Measurements from ENCODE around the gene RAB15. TPM values are rescaled to one million over a fixed set of nuclear protein-coding genes. Genes with fewer than 3 reads are reported as not detected.

The RAB15 gene
- polyA plus RNA-seq, 6 donors from 2014 or later: 0.25 to 1.9 (median 0.94) TPM

DNA sequence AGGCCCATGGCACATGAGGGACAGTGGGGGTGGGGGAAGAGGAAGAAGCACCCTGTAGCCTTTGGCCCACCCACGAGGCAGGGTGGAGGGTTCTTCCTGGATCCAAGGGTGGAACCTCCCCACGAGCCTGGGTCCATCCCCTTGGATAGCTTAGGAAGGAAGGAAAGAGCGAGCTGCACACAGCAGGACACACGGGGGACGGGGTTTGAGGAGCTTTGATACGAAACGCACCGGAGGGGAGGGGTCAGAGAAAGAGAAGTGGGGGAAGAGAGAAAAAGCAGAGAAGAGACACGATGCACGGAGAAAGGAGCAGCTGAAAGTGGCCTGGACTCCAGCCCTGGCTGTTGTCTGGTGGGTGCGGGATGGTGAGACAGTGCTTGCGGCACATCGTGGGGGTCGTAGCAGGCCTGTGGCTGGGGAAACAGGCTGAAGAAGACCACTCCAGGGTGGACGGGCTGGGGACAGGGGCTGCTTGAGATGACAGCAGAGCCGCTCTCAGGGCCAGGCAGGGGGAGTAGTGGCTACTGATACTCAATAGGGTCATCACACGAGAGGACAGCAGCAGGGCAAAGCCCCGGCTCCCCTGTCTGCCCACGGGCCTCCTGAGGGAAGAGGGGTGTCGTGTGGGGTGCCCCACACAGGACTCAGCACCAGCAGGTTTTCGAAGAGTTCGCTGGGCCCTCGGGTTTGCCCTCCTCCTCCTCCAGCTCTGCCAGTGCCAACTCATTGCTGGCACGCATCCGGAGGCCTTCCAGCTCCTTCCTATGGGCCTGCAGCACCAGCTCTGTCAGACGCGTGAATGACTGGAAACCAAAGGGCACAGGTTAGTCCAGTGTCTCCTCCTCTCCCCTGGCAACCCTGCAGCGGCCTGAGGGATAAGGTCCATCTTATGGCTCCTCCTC is 24.2 kb downstream of the RAB15 start:
- peaks cover 6 to 31% of the 10 kb centered on the region in 2 donors for H3K36me3 Mint-ChIP-seq
- DNase-seq: no peak
- no peak overlapping the region for H3K27ac Mint-ChIP-seq
- no peak for ATAC-seq (ENCODE audit: low read depth in 2 of 2)
- H3K9me3 Mint-ChIP-seq: no peaks in the 10 kb centered on the region
- peaks cover 37 to 42% (median 38%) of the 10 kb centered on the region in 3 donors for H3K4me1 Mint-ChIP-seq
- peak overlapping the region in 1 of 8 donors; percentile 64 for H3K4me3 Mint-ChIP-seq
- no peaks in the 10 kb centered on the region for H3K27me3 Mint-ChIP-seq

DNA sequence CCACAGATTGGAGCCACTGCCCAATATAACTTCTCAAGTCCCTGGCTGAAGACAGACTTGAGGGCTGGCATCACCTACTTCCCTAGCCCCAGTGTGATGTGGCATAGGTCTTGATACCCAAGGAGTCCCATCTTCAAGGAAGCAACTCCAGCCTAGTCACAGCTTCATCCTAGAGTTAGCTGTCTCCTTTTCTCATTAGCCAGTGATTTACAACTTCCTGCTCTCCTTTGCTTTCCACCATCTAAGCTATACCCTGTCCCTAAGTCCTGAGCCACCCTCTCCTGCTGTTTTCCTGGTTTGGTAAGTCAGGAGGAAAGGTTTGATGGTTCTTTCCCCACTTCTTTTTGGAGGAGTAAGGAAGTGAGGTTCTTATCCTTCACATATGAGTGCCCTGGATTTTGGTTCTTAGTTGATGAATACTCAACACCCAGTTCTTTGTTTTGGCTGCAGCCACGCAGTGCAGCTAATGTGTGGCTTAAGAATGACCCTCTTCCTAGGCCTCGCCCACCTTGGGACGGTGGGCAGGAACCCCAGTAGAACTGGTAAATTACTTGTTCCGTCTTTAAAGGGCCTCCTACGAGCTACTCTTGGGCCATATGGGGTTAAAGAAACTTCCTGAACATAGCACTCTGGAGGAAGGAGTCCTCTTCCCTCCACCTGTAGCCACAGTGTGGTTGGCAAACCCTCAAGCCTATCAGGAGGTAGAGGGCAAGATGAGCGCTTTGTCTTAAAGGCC is 25.7 kb downstream of the RAB15 start:
- ATAC-seq (ENCODE audit: low read depth in 2 of 2) (no peak), DNase-seq (no peak)
- no peak overlapping the region for H3K27ac Mint-ChIP-seq
- peaks cover 32 to 36% (median 33%) of the 10 kb centered on the region in 3 donors for H3K4me1 Mint-ChIP-seq
- peaks cover 6 to 31% of the 10 kb centered on the region in 2 donors for H3K36me3 Mint-ChIP-seq
- no peaks in the 10 kb centered on the region for H3K9me3 Mint-ChIP-seq
- H3K4me3 Mint-ChIP-seq: peak overlapping the region in 2 of 8 donors; percentile 63 to 74
- no peaks in the 10 kb centered on the region for H3K27me3 Mint-ChIP-seq

DNA sequence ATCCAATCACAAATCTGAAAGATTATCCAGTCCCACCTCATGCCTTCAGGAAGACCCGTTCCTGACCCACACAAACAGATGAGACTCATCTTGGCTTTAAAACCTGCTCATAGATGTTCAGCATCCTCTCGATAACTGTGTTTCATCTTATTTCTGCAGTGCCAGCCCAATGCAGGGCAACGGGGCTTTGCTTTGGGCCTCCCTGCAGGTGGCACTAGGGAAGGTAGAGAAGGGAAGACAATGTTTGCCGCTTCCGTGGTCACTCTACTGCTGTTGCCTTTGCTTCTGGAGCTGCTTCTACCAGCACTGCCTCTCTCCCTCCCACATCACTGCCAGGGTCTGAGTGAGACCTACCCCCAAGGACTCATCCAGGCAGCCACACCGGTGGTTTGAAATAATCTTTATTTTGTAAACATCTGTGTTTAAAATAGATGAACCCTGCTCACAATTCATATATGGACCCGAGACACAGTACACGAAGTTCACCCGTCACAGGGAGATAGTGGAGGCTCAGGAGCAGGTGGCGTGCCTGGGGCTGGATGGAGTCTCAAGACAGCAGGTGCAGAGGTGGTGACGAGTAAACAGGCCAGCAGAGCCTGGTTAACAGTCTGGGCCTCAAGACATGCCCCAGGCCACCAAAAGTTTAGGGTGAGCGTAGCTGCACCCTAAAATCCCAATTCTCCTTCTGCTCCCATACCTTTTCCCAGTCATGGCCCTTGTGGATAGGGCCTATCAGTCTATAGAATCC is 26.5 kb downstream of the RAB15 start:
- Mint-ChIP-seq H3K4me1 (peaks cover 28 to 35% (median 29%) of the 10 kb centered on the region in 3 donors), H3K27ac (peak overlapping the region in 3 of 6 donors; percentile 21 to 70 (median 37)), H3K27me3 (no peaks in the 10 kb centered on the region), H3K9me3 (no peaks in the 10 kb centered on the region), H3K4me3 (peak overlapping the region in 1 of 8 donors; percentile 4), H3K36me3 (peaks cover 6 to 35% of the 10 kb centered on the region in 2 donors)
- ATAC-seq (ENCODE audit: low read depth in 2 of 2) (no peak), DNase-seq (no peak)

DNA sequence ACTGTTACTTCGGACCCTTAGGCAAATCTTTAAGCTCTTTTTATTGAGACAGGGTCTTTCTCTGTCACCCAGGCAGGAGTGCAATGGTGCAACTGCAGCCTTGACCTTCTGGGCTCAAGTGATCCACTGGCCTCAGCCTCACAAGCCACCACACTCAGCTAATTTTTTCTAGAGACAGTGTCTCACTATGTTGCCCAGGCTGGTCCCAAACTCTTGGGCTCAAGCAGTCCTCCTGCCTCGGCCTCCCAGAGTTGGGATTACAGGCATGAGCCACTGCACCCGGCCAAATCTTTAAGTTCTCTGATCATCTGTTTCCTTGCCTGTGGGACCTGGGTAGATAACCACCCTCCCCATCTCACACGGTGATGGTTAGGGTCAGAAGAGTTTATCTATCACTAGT is 27.3 kb downstream of the RAB15 start:
- DNase-seq (no peak), ATAC-seq (ENCODE audit: low read depth in 2 of 2) (no peak)
- H3K27me3 Mint-ChIP-seq: no peaks in the 10 kb centered on the region
- peaks cover 31 to 40% (median 34%) of the 10 kb centered on the region in 3 donors for H3K4me1 Mint-ChIP-seq
- H3K4me3 Mint-ChIP-seq: no peak overlapping the region
- peaks cover 6 to 42% of the 10 kb centered on the region in 2 donors for H3K36me3 Mint-ChIP-seq
- H3K9me3 Mint-ChIP-seq: no peaks in the 10 kb centered on the region
- peak overlapping the region in 2 of 6 donors; percentile 22 to 37 for H3K27ac Mint-ChIP-seq

DNA sequence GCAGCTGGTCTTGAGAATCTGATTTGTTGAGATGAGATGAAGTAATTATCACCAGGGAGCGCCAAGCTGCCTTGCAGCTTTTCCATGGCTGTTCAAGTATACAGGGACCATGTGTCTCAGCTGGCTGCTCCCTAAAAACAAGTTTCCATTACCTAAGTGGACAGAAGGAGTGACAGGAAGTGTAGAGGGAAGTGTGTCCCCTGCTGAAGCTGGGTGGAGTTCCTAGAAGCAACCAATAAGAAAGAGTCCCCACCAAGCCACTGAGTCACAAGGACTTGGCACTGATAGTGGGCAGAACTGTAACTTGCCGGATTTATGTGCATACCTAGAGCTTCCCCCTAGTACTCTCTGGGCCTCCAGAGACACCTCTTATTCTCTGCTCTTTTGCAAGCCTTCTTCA is 28.1 kb downstream of the RAB15 start:
- Mint-ChIP-seq H3K36me3 (peaks cover 6 to 42% of the 10 kb centered on the region in 2 donors), H3K27ac (peak overlapping the region in 3 of 6 donors; percentile 50 to 81 (median 62)), H3K4me1 (peaks cover 34 to 40% (median 36%) of the 10 kb centered on the region in 3 donors), H3K4me3 (no peak overlapping the region), H3K27me3 (no peaks in the 10 kb centered on the region), H3K9me3 (no peaks in the 10 kb centered on the region)
- no peak for DNase-seq
- ATAC-seq (ENCODE audit: low read depth in 2 of 2): no peak

DNA sequence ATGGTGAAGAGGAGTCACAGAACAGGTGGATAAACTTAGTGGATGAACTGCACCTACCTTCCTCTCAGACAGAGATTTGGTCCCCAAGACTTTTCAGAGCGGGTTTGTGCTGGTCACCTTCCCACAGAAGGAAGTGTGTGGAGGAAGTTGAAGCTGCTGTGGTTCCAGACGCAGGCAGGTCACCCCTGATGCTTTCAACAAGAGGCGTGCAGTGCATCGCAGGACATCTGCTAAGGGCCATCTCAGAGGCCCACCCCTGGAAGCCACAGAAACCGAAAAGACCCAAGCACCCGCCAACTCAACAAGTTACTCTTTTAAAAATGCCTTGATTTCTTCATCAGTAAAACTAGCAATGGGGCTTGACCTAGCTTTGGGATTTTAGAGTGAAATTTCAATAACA is 28.6 kb downstream of the RAB15 start:
- ATAC-seq (ENCODE audit: low read depth in 2 of 2) (no peak), DNase-seq (no peak)
- peaks cover 6 to 42% of the 10 kb centered on the region in 2 donors for H3K36me3 Mint-ChIP-seq
- no peaks in the 10 kb centered on the region for H3K27me3 Mint-ChIP-seq
- H3K9me3 Mint-ChIP-seq: no peaks in the 10 kb centered on the region
- H3K4me1 Mint-ChIP-seq: peaks cover 29 to 40% (median 36%) of the 10 kb centered on the region in 3 donors
- H3K4me3 Mint-ChIP-seq: peak overlapping the region in 1 of 8 donors; percentile 63
- H3K27ac Mint-ChIP-seq: peak overlapping the region; percentile 39 to 81 (median 78)

DNA sequence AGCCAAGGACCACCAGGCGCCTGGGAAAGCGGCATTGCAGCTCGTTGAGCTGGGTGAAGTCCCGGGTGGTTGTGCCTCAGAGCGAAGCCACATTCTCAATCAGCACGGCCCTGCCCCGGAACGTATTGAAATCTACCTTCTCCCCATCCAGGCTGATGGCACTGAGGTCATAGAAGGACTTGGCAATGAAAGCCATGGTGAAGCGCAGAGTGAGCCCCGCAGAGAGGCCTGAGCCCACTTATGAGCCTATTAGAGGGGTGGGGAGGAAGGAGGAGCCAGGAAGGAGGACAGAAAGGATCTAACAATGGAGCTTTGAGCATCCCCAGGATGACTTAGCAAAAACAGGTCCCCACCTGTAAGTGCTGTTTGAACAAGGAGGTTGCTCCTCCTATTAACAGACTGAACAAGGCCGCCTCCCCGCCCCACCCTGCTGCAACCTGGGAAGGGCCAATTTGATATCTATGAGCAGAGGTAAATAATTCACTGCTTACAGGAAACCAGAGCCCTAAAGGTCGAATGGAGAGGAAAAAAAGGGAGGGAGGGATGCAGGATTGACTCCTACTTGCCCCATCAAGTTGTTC is 29.5 kb downstream of the RAB15 start, which contains the start of gene GPX2:
Gene GPX2 (minus strand): TSS at position 215 of the 581 bp plus-strand sequence. CDS start 19 bp downstream, at position 196.
- ATAC-seq (ENCODE audit: low read depth in 2 of 2) (no peak), DNase-seq (no peak)
- peaks cover 6 to 38% of the 10 kb centered on the region in 2 donors for H3K36me3 Mint-ChIP-seq
- peaks cover 27 to 43% (median 36%) of the 10 kb centered on the region in 3 donors for H3K4me1 Mint-ChIP-seq
- H3K27ac Mint-ChIP-seq: peak within 1 kb of the TSS; percentile 39 to 81 (median 78)
- no peaks in the 10 kb centered on the region for H3K9me3 Mint-ChIP-seq
- H3K27me3 Mint-ChIP-seq: no peaks in the 10 kb centered on the region
- H3K4me3 Mint-ChIP-seq: peak within 1 kb of the TSS in 1 of 8 donors; percentile 63

DNA sequence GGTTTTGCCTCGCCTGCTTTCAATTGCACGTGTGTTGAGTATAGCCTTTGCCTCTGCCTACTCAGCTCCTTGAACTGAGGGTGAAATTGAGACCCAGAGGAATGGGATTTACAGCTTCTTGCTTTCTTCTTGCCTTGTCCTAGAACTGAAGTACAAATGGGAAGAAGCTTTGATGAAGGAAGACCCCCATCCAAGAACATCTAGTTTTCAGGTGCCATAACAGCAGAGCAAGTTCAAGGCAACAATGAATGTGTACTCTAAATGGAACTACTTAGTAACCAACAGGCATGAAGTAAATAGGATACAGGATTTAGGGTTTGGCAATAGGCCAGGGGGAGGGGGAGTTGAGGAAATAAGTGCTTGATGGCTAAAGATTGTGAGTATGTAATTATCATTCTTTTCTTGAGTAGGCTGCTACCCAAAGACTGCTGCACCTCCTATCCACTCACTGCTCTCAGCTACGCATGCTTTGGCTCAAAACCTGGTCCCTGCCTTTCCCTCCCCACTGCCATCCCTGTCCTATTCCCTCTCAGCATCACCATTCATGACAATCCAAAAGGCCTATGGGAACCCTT is 31.7 kb downstream of the RAB15 start:
- ATAC-seq (ENCODE audit: low read depth in 2 of 2) (no peak), DNase-seq (no peak)
- Mint-ChIP-seq H3K27ac (peak overlapping the region in 5 of 6 donors; percentile 31 to 64 (median 61)), H3K27me3 (no peaks in the 10 kb centered on the region), H3K9me3 (no peaks in the 10 kb centered on the region), H3K4me3 (no peak overlapping the region), H3K36me3 (peaks cover 0 to 16% of the 10 kb centered on the region in 2 donors), H3K4me1 (peaks cover 35 to 42% (median 41%) of the 10 kb centered on the region in 3 donors)

DNA sequence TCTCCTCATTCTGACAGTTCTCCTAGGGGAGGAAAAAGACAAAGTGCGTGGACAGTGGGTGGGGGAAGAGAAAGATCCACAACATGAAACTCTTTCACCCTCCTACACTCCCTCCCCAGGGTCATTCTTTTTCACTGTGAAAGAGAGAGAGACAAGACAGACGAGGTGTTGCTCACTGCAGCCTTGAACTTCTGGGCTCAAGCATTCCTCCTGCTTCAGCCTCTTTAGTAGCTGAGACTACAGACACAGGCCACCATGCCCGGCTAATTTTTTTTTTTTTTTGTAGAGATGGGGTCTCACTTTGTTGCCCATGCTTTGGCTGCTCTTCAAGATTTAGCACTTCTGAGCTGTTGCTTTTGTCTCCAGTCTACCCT is 32.3 kb downstream of the RAB15 start:
- Mint-ChIP-seq H3K4me3 (no peak overlapping the region), H3K27ac (peak overlapping the region in 3 of 6 donors; percentile 62 to 82 (median 70)), H3K27me3 (no peaks in the 10 kb centered on the region), H3K36me3 (peaks cover 0 to 12% of the 10 kb centered on the region in 2 donors), H3K9me3 (no peaks in the 10 kb centered on the region), H3K4me1 (peaks cover 38 to 46% (median 38%) of the 10 kb centered on the region in 3 donors)
- ATAC-seq (ENCODE audit: low read depth in 2 of 2): no peak
- DNase-seq: no peak

DNA sequence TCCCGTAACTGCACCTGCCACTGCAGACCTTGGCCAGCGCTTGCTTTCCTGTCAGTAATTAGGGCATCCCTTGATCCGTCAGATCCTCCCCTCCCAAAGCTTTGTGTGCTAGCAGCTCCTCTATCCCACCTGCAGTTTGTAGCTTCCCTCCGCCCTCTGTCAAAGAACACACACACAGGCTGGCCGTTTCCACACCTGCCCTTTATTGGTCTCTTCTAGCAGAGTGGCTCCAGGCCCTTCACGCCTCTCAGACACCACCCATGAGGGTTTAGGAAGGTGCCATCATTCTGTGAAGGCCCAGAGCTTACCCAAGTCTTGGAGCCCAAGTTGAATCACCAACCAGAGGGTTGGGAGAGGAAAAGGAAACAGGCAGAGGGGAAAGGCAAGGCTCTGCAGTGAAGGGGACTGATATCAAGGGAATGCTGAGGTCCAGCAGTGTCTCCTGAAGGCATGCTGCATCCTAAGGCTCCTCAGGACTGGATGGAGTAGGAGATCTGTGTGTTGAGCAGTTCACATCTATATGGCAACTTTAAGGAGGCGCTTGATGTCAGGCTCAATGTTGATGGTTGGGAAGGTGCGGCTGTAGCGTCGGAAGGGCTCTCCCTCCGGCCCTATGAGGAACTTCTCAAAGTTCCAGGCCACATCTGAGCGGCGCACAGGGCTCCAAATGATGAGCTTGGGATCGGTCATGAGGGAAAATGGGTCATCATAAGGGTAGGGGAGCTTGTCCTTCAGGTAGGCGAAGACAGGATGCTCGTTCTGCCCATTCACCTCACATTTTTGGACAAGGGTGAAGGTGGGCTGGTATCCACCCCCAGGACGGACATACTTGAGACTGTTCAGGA is 32.9 kb downstream of the RAB15 start:
- DNase-seq (no peak), ATAC-seq (ENCODE audit: low read depth in 2 of 2) (no peak)
- Mint-ChIP-seq H3K27ac (peak overlapping the region in 4 of 6 donors; percentile 55 to 83 (median 69)), H3K4me1 (peaks cover 34 to 41% (median 37%) of the 10 kb centered on the region in 3 donors), H3K36me3 (peaks cover 6 to 16% of the 10 kb centered on the region in 2 donors), H3K9me3 (no peaks in the 10 kb centered on the region), H3K4me3 (no peak overlapping the region), H3K27me3 (no peaks in the 10 kb centered on the region)

DNA sequence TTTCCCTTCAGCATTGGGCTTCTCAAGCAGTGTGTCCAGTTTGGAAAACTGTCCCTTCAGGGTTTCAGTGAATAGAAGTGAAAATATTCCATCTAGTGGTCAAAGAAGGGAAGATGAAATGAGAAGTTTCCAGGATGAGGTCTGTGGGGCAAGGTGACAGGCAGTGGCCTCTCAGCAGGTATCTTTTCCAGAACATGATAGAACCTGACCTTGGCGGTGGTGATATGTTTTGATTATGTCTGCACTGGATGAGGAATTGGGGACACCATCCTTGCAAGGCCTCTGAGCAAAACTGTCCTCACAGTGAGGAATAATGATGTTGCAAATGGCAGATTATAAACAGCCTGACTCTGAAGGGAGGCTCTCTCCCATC is 34.3 kb downstream of the RAB15 start:
- Mint-ChIP-seq H3K27me3 (no peaks in the 10 kb centered on the region), H3K27ac (peak overlapping the region in 2 of 6 donors; percentile 48 to 49)

More for the DNA sequence above, 34.3 kb downstream of the RAB15 start:
- H3K4me1 Mint-ChIP-seq: peaks cover 21 to 27% (median 23%) of the 10 kb centered on the region in 3 donors
- H3K36me3 Mint-ChIP-seq: peaks cover 6 to 20% of the 10 kb centered on the region in 2 donors
- no peak overlapping the region for H3K4me3 Mint-ChIP-seq
- ATAC-seq (ENCODE audit: low read depth in 2 of 2) (no peak), DNase-seq (no peak)
- H3K9me3 Mint-ChIP-seq: no peaks in the 10 kb centered on the region

All from naive B cell (primary cell).